HEK293 (cell line): ENCODE results near the gene STAMBPL1.

ENCODE experiments used
- HOXD13 ChIP-seq: sonication (generic); formaldehyde crosslinking; IDR thresholded peaks from 2 replicates; pipeline ENCODE4 v1.8.0; 2022; ENCODE audit warnings: missing genetic modification reagents, borderline replicate concordance
- KLF10 ChIP-seq: fragments of 450-650 bp; IDR thresholded peaks from 2 replicates; pipeline ENCODE4 v1.5.1; 2018; ENCODE audit warnings: missing biosample characterization, mild to moderate bottlenecking, missing genetic modification characterization
- KLF8 ChIP-seq: fragments of 450-650 bp; formaldehyde crosslinking; IDR thresholded peaks from 2 replicates; pipeline ENCODE4 v1.5.1; 2016; ENCODE audit warnings: missing biosample characterization, missing genetic modification characterization
- KLF9 ChIP-seq: fragments of 450-650 bp; formaldehyde crosslinking; IDR thresholded peaks from 2 replicates; pipeline ENCODE4 v1.5.1; 2016; ENCODE audit warnings: missing biosample characterization, missing genetic modification characterization, low read depth
- SP2 ChIP-seq: fragments of 450-650 bp; formaldehyde crosslinking; IDR thresholded peaks from 2 replicates; pipeline ENCODE4 v1.5.1; 2016; ENCODE audit warnings: missing biosample characterization, missing genetic modification characterization
- SP7 ChIP-seq: fragments of 450-650 bp; formaldehyde crosslinking; IDR thresholded peaks from 2 replicates; pipeline ENCODE4 v1.5.1; 2016; ENCODE audit warnings: missing biosample characterization, missing genetic modification characterization
- TCF7L2 ChIP-seq: IDR thresholded peaks from 2 replicates; pipeline ENCODE4 v1.6.1; 2011; ENCODE audit warnings: low read depth, mild to moderate bottlenecking, inconsistent platforms, low read length, moderate library complexity, borderline replicate concordance
- ZBTB17 ChIP-seq: fragments of 450-650 bp; formaldehyde crosslinking; IDR thresholded peaks from 2 replicates; pipeline ENCODE4 v1.5.1; 2016; ENCODE audit warnings: missing biosample characterization, missing genetic modification characterization
- ZFHX2 ChIP-seq: fragments of 450-650 bp; formaldehyde crosslinking; conservative IDR thresholded peaks from 2 replicates; pipeline ENCODE4 v1.5.1; 2016; ENCODE audit warnings: missing biosample characterization, missing genetic modification characterization
- ZFP41 ChIP-seq: fragments of 450-650 bp; formaldehyde crosslinking; IDR thresholded peaks from 2 replicates; pipeline ENCODE4 v1.5.1; 2016; ENCODE audit warnings: missing biosample characterization, missing genetic modification characterization, borderline replicate concordance
- ZFP69B ChIP-seq: fragments of 450-650 bp; formaldehyde crosslinking; IDR thresholded peaks from 2 replicates; pipeline ENCODE4 v1.5.1; 2016; ENCODE audit warnings: missing biosample characterization, missing genetic modification characterization
- ZNF202 ChIP-seq: fragments of 450-650 bp; formaldehyde crosslinking; IDR thresholded peaks from 2 replicates; pipeline ENCODE4 v1.5.1; 2016; ENCODE audit warnings: missing biosample characterization, missing genetic modification characterization, borderline replicate concordance
- ZNF24 ChIP-seq: fragments of 450-650 bp; formaldehyde crosslinking; IDR thresholded peaks from 2 replicates; pipeline ENCODE4 v1.5.1; 2016; ENCODE audit warnings: missing biosample characterization, missing genetic modification characterization
- ZNF324 ChIP-seq: fragments of 450-650 bp; formaldehyde crosslinking; IDR thresholded peaks from 2 replicates; pipeline ENCODE4 v1.5.1; 2016; ENCODE audit warnings: missing biosample characterization, missing genetic modification characterization
- ZNF335 ChIP-seq: fragments of 450-650 bp; formaldehyde crosslinking; conservative IDR thresholded peaks from 2 replicates; pipeline ENCODE4 v1.5.1; 2016; ENCODE audit warnings: missing biosample characterization, missing genetic modification characterization
- ZNF423 ChIP-seq: fragments of 450-650 bp; formaldehyde crosslinking; IDR thresholded peaks from 2 replicates; pipeline ENCODE4 v1.5.1; 2016; ENCODE audit warnings: missing biosample characterization, missing genetic modification characterization
- ZNF501 ChIP-seq: fragments of 450-650 bp; formaldehyde crosslinking; IDR thresholded peaks from 2 replicates; pipeline ENCODE4 v1.5.1; 2016; ENCODE audit warnings: missing biosample characterization, missing genetic modification characterization
- ZNF514 ChIP-seq: fragments of 450-650 bp; formaldehyde crosslinking; IDR thresholded peaks from 2 replicates; pipeline ENCODE4 v1.5.1; 2016; ENCODE audit warnings: missing biosample characterization, missing genetic modification characterization
- ZNF530 ChIP-seq: fragments of 450-650 bp; formaldehyde crosslinking; IDR thresholded peaks from 2 replicates; pipeline ENCODE4 v1.5.1; 2016; ENCODE audit warnings: low read depth, missing biosample characterization, missing genetic modification characterization
- ZNF558 ChIP-seq: fragments of 450-650 bp; formaldehyde crosslinking; IDR thresholded peaks from 2 replicates; pipeline ENCODE4 v1.5.1; 2016; ENCODE audit warnings: missing biosample characterization, missing genetic modification characterization
- ZNF660 ChIP-seq: fragments of 450-650 bp; IDR thresholded peaks from 2 replicates; pipeline ENCODE4 v1.5.1; 2018; ENCODE audit warnings: missing biosample characterization, mild to moderate bottlenecking, missing genetic modification characterization
- ZNF692 ChIP-seq: fragments of 450-650 bp; formaldehyde crosslinking; IDR thresholded peaks from 2 replicates; pipeline ENCODE4 v1.5.1; 2016; ENCODE audit warnings: missing biosample characterization, missing genetic modification characterization
- ZNF707 ChIP-seq: fragments of 450-650 bp; formaldehyde crosslinking; IDR thresholded peaks from 2 replicates; pipeline ENCODE4 v1.5.1; 2016; ENCODE audit warnings: missing biosample characterization, missing genetic modification characterization
- ZNF785 ChIP-seq: fragments of 450-650 bp; formaldehyde crosslinking; IDR thresholded peaks from 2 replicates; pipeline ENCODE4 v1.5.1; 2016; ENCODE audit warnings: missing biosample characterization, missing genetic modification characterization
- ZNF792 ChIP-seq: fragments of 450-650 bp; formaldehyde crosslinking; IDR thresholded peaks from 2 replicates; pipeline ENCODE4 v1.5.1; 2016; ENCODE audit warnings: missing biosample characterization, missing genetic modification characterization
- ZNF837 ChIP-seq: fragments of 450-650 bp; formaldehyde crosslinking; IDR thresholded peaks from 2 replicates; pipeline ENCODE4 v1.5.1; 2016; ENCODE audit warnings: missing biosample characterization, missing genetic modification characterization
- ZSCAN23 ChIP-seq: fragments of 450-650 bp; formaldehyde crosslinking; IDR thresholded peaks from 2 replicates; pipeline ENCODE4 v1.5.1; 2016; ENCODE audit warnings: missing biosample characterization, missing genetic modification characterization
- ZSCAN30 ChIP-seq: fragments of 450-650 bp; IDR thresholded peaks from 2 replicates; pipeline ENCODE4 v1.5.1; 2018; ENCODE audit warnings: missing biosample characterization, mild to moderate bottlenecking, missing genetic modification characterization, moderate library complexity
- TF ChIP-seq, protein P1 (sequence below): fragments of 450-650 bp; formaldehyde crosslinking; IDR thresholded peaks from 2 replicates; pipeline ENCODE4 v1.5.1; 2016; ENCODE audit warnings: missing biosample characterization, missing genetic modification characterization
- TF ChIP-seq, protein P2 (sequence below): fragments of 450-650 bp; formaldehyde crosslinking; IDR thresholded peaks from 2 replicates; pipeline ENCODE4 v1.5.1; 2017; ENCODE audit warnings: missing biosample characterization, missing genetic modification characterization
- TF ChIP-seq, protein P3 (sequence below): fragments of 450-650 bp; formaldehyde crosslinking; IDR thresholded peaks from 2 replicates; pipeline ENCODE4 v1.5.1; 2016; ENCODE audit warnings: missing biosample characterization, missing genetic modification characterization
- TF ChIP-seq, protein P4 (sequence below): fragments of 450-650 bp; formaldehyde crosslinking; IDR thresholded peaks from 2 replicates; pipeline ENCODE4 v1.5.1; 2016; ENCODE audit warnings: missing biosample characterization, missing genetic modification characterization

STAMBPL1 gene

GRCh38 chr10:88880282-88881076 lies 434 bp downstream of the STAMBPL1 start (continued):
- TF ChIP-seq KLF10 (tag by site-specific recombination) (peak; percentile 4; the same call in 1 of the 2 replicates), ZNF202 (tag by site-specific recombination) (no peak), ZNF24 (no peak), ZNF792 (peak; percentile 89), SP7 (tag by site-specific recombination) (peak; percentile 89), ZNF707 (tag by site-specific recombination) (no peak), ZFP69B (tag by site-specific recombination) (0 out of 2 replicates have a peak, but pooled peaks have one; percentile 36), ZNF558 (no peak), KLF8 (tag by site-specific recombination) (0 out of 2 replicates have a peak, but pooled peaks have one; percentile 20), ZNF324 (tag by site-specific recombination) (peak; percentile 81), ZNF501 (tag by site-specific recombination) (peak; percentile 85; the same call in 1 of the 2 replicates), ZNF514 (no peak), ZNF335 (tag by site-specific recombination) (peak; percentile 72), ZNF837 (tag by site-specific recombination) (peak; percentile 91; the same call in 1 of the 2 replicates), ZSCAN23 (tag by site-specific recombination) (0 out of 2 replicates have a peak, but pooled peaks have one; percentile 11), ZNF423 (tag by site-specific recombination) (0 out of 2 replicates have a peak, but pooled peaks have one; percentile 43), ZNF785 (peak; percentile 83; the same call in 1 of the 2 replicates), ZNF530 (tag by site-specific recombination) (no peak), ZNF692 (tag by site-specific recombination) (peak; percentile 70; the same call in 1 of the 2 replicates), SP2 (tag by site-specific recombination) (peak; percentile 74), ZFP41 (tag by site-specific recombination) (no peak), ZFHX2 (tag by site-specific recombination) (peak; percentile 56), KLF9 (tag by site-specific recombination) (peak; percentile 75; the same call in 1 of the 2 replicates), ZNF660 (peak; percentile 43), HOXD13 (CRISPR knock-in tag) (peak; percentile 58; the same call in 1 of the 2 replicates), TCF7L2 (no peak), ZBTB17 (tag by site-specific recombination) (peak; percentile 74), ZSCAN30 (tag by site-specific recombination) (peak; percentile 43)
- TF ChIP-seq, protein P1, sequence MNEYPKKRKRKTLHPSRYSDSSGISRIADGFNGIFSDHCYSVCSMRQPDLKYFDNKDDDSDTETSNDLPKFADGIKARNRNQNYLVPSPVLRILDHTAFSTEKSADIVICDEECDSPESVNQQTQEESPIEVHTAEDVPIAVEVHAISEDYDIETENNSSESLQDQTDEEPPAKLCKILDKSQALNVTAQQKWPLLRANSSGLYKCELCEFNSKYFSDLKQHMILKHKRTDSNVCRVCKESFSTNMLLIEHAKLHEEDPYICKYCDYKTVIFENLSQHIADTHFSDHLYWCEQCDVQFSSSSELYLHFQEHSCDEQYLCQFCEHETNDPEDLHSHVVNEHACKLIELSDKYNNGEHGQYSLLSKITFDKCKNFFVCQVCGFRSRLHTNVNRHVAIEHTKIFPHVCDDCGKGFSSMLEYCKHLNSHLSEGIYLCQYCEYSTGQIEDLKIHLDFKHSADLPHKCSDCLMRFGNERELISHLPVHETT (tag by site-specific recombination) = 0 out of 2 replicates have a peak, but pooled peaks have one; percentile 48
- TF ChIP-seq, protein P2, sequence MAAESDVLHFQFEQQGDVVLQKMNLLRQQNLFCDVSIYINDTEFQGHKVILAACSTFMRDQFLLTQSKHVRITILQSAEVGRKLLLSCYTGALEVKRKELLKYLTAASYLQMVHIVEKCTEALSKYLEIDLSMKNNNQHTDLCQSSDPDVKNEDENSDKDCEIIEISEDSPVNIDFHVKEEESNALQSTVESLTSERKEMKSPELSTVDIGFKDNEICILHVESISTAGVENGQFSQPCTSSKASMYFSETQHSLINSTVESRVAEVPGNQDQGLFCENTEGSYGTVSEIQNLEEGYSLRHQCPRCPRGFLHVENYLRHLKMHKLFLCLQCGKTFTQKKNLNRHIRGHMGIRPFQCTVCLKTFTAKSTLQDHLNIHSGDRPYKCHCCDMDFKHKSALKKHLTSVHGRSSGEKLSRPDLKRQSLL (tag by site-specific recombination) = peak; percentile 41; the same call in 1 of the 2 replicates
- TF ChIP-seq, protein P3, sequence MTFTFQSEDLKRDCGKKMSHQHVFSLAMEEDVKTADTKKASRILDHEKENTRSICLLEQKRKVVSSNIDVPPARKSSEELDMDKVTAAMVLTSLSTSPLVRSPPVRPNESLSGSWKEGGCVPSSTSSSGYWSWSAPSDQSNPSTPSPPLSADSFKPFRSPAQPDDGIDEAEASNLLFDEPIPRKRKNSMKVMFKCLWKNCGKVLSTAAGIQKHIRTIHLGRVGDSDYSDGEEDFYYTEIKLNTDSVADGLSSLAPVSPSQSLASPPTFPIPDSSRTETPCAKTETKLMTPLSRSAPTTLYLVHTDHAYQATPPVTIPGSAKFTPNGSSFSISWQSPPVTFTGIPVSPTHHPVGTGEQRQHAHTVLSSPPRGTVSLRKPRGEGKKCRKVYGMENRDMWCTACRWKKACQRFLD (tag by site-specific recombination) = 0 out of 2 replicates have a peak, but pooled peaks have one; percentile 6
- TF ChIP-seq, protein P4, sequence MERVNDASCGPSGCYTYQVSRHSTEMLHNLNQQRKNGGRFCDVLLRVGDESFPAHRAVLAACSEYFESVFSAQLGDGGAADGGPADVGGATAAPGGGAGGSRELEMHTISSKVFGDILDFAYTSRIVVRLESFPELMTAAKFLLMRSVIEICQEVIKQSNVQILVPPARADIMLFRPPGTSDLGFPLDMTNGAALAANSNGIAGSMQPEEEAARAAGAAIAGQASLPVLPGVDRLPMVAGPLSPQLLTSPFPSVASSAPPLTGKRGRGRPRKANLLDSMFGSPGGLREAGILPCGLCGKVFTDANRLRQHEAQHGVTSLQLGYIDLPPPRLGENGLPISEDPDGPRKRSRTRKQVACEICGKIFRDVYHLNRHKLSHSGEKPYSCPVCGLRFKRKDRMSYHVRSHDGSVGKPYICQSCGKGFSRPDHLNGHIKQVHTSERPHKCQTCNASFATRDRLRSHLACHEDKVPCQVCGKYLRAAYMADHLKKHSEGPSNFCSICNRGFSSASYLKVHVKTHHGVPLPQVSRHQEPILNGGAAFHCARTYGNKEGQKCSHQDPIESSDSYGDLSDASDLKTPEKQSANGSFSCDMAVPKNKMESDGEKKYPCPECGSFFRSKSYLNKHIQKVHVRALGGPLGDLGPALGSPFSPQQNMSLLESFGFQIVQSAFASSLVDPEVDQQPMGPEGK (tag by site-specific recombination) = peak; percentile 37
